GM10266 (cell line): Measurements from ENCODE around the gene KDM4C.

Experiments used
- DNase-seq: peaks from one replicate; pipeline ENCODE4 v3.0.0; 2012; ENCODE audit errors: extremely low spot score
- TF ChIP-seq, protein P1 (sequence below): IDR thresholded peaks from 2 replicates; pipeline ENCODE4 v1.5.1; 2012; ENCODE audit warnings: mild to moderate bottlenecking, low read depth; ENCODE audit not compliant: control insufficient read depth, insufficient read depth; ENCODE audit errors: missing control alignments

The KDM4C gene

GRCh38 chr9:6779417-6780241 lies 21.9 kb downstream of the KDM4C start:
- DNase-seq: no peak
- TF ChIP-seq, protein P1, sequence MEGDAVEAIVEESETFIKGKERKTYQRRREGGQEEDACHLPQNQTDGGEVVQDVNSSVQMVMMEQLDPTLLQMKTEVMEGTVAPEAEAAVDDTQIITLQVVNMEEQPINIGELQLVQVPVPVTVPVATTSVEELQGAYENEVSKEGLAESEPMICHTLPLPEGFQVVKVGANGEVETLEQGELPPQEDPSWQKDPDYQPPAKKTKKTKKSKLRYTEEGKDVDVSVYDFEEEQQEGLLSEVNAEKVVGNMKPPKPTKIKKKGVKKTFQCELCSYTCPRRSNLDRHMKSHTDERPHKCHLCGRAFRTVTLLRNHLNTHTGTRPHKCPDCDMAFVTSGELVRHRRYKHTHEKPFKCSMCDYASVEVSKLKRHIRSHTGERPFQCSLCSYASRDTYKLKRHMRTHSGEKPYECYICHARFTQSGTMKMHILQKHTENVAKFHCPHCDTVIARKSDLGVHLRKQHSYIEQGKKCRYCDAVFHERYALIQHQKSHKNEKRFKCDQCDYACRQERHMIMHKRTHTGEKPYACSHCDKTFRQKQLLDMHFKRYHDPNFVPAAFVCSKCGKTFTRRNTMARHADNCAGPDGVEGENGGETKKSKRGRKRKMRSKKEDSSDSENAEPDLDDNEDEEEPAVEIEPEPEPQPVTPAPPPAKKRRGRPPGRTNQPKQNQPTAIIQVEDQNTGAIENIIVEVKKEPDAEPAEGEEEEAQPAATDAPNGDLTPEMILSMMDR: no peak

GRCh38 chr9:6780690-6781089 lies 22.9 kb downstream of the KDM4C start:
- no peak for DNase-seq
- TF ChIP-seq, protein P1: no peak

DNA sequence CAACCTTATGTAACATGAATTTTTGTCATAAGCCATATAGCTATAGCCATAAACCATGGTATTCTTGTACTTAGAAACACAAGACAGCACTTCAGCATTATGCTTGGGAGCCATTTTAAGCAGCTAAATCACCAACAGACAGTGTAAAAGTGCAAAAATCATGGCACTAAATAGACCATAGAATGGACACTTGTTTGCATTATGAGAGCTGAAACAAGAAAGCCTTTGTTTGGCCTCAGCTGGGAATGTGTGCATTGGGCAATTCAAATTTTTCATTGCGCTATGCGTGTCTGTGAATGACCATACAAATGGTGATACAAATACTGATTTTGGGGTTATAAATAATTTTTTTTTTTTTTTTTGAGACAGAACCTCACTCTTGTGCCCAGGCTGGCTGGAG lies 23.7 kb downstream of the KDM4C start:
- no peak for DNase-seq
- TF ChIP-seq, protein P1: no peak

DNA sequence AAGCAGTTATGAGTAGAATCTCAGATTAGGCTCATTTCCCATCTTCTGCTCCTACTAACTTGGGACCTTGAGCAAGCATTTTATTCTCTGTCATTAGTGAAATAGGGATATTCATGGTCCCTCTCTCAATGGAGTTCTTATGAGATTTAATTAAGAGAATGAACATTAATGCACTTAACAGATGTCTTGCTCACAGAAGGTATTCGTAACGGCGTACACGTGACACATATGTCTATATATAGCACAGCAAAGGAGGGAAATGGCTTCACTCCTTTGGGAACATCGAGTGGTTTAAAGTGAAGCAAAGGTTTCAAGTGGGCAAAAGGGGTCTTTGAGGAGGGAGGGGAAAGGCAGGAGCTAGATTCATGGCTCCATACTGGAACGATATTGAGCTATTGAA lies 24.6 kb downstream of the KDM4C start:
- TF ChIP-seq, protein P1: no peak
- DNase-seq: no peak

DNA sequence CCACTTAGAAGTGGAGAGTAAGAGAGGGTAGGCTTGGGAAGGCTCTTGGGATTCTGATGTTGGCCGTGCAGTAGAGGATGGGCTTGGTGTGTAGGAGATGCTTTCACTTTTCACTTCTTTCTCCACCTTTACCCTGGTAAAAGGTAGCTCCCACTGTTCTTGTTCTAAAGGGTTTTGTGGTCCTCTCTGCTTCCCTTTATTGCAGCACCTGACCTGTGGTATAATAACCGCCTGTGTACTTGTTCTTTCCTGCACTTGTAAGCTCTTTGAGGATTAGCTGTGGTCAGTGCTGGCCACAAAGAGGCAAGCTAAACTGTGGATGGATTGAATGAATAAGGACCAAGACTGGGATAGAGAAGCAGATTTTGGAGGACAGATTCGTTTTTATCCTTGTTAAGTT lies 25.2 kb downstream of the KDM4C start:
- DNase-seq: no peak

GRCh38 chr9:6783753-6784152 lies 26.0 kb downstream of the KDM4C start:
- TF ChIP-seq, protein P1: no peak
- no peak for DNase-seq

More for the DNA sequence above, 25.2 kb downstream of the KDM4C start:
- TF ChIP-seq, protein P1: no peak

- TF ChIP-seq, protein P1: no peak
- DNase-seq: no peak
Measured at GRCh38 chr9:6785682-6786081, 27.9 kb downstream of the KDM4C start.
